ENCODE results near the gene GRM8.

GRM8 gene

DNA sequence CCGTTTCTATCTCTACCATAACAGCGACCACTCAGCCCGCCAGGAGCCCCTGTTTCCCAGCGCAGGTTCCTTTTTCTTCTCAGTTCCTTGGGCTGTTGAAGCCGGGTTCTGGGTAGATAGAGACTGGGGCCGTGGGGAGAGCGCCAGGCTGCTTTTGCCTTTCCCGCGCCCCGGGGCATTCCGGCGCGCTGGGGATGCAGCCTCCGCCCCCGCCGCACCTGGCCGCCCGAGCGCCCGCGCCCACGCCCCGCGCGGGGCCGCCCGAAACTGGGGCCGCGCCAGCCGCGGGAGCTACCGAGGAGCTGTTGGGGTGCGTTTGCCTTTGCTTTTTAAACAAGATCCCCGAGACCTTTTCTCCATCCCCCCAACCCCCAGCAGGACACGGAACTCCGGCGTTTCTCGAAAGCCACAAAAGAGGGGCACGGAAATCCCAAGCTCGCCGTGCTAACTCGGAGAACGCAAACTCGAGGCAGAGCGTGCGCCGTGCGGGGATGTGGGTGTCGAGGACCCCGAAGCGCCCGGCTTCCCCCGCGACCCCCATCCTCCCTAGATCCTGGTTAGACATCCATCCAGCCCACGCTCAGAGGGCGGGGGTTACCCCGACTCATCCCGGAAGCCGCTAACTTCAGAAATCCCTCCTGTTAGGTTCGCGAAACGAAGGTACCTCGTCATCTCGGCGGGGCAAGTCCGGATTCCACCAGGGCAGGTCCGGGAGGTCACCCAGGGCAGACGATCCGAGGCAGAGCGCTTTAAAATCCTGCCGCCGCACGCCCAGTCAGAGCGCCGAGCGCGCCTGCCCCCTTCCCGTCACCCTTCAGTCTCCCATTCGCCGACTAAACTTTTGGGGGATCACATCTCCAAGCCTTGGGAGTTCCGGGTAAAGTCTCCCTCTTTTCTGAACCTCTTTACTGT, 1.0 kb downstream of the GRM8 start:
- FAIRE-seq, result no peak
- DNase-seq (ENCODE audit: insufficient read length, low spot score), result no peak
- TF ChIP-seq, protein P1, sequence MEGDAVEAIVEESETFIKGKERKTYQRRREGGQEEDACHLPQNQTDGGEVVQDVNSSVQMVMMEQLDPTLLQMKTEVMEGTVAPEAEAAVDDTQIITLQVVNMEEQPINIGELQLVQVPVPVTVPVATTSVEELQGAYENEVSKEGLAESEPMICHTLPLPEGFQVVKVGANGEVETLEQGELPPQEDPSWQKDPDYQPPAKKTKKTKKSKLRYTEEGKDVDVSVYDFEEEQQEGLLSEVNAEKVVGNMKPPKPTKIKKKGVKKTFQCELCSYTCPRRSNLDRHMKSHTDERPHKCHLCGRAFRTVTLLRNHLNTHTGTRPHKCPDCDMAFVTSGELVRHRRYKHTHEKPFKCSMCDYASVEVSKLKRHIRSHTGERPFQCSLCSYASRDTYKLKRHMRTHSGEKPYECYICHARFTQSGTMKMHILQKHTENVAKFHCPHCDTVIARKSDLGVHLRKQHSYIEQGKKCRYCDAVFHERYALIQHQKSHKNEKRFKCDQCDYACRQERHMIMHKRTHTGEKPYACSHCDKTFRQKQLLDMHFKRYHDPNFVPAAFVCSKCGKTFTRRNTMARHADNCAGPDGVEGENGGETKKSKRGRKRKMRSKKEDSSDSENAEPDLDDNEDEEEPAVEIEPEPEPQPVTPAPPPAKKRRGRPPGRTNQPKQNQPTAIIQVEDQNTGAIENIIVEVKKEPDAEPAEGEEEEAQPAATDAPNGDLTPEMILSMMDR (IDR thresholded peaks at IDR 0.05; ENCODE audit: insufficient read depth, missing control alignments), result no peak

DNA sequence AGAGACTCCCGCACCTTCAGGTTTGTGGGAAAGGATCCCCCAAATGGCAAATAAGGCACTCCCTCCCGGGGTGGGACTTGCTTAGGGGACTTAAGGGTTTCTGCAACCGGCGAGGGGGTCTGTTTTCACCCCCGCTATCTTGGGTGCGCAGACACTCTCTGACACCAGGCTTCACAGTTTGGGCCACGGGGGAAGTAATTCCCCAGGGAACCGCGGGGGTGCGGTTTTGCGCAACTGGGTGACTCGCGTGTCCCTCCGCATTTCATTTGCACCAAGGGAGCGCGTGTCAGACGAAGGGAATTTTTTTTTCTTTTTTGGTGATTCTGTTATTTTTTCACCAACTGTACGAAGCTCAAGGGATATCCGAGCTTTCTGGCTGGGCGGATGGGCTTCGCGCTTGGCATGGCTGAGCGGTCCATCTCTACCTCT, 1.7 kb downstream of the GRM8 start:
- FAIRE-seq, result no peak
- TF ChIP-seq, protein P1 (IDR thresholded peaks at IDR 0.05; ENCODE audit: insufficient read depth, missing control alignments), result no peak
- no peak for DNase-seq (ENCODE audit: insufficient read length, low spot score)

DNA sequence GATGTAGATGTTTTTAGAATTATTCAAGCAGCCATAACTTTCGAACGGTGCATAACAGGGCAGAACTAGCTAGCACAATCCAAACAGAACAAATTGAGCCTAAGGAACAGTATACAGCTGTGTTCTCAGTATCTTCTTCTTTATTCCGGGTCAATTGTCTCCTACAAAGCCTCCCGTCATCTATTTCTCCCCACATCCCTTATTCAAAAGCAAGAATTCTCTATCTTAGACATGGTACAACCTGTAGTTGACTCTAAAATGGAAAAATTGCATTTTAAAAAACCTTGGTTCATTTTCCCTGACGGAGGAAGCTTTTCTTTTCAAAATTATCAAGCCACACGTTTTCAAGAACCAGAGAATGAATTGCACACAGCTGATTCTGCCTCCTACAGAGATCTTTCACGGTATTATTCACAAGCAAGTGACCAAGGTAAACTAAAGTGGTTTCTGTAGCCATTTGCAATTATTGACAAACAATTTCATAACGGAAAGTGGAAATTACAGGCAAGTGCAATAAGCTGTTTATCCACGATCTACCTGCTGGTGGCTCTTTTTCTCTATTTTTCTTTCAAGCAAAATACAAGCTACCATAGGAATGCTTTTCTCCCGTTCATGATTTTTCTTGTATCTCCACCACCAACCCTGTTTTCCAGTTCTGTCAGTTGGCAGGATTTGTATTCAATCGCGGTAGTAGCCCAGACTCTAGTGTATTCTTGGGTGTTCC, 2.3 kb downstream of the GRM8 start:
- DNase-seq (ENCODE audit: insufficient read length, low spot score) (no peak), FAIRE-seq (no peak)
- TF ChIP-seq, protein P1 (IDR thresholded peaks at IDR 0.05; ENCODE audit: insufficient read depth, missing control alignments), result peak; percentile 17

DNA sequence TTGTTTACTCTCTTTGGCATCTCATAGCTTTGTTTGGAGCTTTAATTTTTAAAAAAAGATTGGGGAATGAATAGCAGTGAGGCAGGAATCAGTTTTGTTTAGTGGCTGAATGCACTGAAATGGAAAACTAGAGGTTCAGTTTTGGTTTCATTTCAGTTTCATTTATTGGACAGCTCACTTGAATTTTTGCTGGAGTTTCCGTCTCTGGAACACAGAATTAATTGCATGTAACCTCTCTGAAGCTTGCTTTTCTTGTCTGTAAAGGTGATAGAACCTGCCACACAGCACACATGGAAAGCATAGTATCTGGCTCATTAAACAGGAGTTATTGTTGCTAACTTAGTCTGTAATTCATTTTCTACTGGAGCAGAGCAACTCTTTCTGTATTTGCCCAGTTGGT, 7.1 kb downstream of the GRM8 start:
- DNase-seq (ENCODE audit: insufficient read length, low spot score) (no peak), FAIRE-seq (no peak)
- TF ChIP-seq, protein P1 (IDR thresholded peaks at IDR 0.05; ENCODE audit: insufficient read depth, missing control alignments), result no peak

DNA sequence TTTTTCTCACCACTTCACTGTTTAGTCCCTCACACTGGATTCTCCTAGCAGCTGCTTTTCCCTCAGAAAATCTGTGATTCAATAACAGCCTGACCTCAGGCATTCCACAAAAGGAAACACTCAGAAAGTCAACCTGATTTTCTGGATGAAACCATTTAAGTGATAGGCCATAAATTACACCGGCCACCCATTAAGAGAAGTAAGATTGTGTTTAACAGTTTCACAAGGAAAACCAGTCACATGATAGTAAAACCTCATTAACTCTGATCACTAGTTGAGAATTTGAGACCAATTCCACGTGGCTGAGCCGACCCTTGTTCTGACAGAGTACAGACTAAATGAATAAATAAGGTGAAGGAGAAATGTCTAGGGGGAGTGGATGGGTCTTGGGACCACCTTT, 7.7 kb downstream of the GRM8 start:
- TF ChIP-seq, protein P1 (IDR thresholded peaks at IDR 0.05; ENCODE audit: insufficient read depth, missing control alignments), result no peak
- DNase-seq (ENCODE audit: insufficient read length, low spot score), result no peak
- no peak for FAIRE-seq

DNA sequence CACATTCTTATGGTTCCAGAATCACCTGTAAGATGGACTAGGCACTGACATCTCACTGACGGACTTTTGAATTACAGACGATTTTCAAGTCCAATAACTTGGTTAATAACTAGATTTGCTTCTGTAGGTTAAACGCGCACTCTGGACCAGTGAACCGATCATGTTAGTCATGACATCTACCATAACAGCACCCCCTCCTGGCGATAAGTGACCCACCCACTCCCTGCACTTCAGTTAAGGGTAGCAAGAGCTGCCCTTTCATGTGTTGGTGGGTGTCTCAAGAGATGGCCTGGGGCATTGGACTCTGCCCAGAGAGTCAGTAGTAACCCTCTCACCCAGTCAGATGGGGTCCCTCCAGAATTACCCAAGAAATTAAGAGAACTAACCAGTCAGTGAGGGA, 12.9 kb downstream of the GRM8 start:
- TF ChIP-seq, protein P1 (IDR thresholded peaks at IDR 0.05; ENCODE audit: insufficient read depth, missing control alignments), result peak; percentile 32
- DNase-seq (ENCODE audit: insufficient read length, low spot score) (no peak), FAIRE-seq (no peak)
